GM21381 (cell line): Measurements from ENCODE around the gene NLGN2.

Experiments used
- ATAC-seq: cut with Tn5 transposase; IDR thresholded peaks from one replicate; pipeline ENCODE4 v1.9.1; 2021; ENCODE audit warnings: mild to moderate bottlenecking, moderate library complexity; ENCODE audit not compliant: unreplicated experiment

The NLGN2 gene

GRCh38 chr17:7411427-7411750 is 3.7 kb downstream of the NLGN2 start:
- ATAC-seq = no peak

- ATAC-seq = no peak
These were observed 5.8 kb downstream of the NLGN2 start for GRCh38 chr17:7413346-7413985.

GRCh38 chr17:7414837-7415236 is 7.2 kb downstream of the NLGN2 start:
- ATAC-seq = no peak

- ATAC-seq = no peak
These were observed 8.1 kb downstream of the NLGN2 start for GRCh38 chr17:7415784-7416183.

GRCh38 chr17:7416323-7416722 is 8.7 kb downstream of the NLGN2 start:
- no peak for ATAC-seq

GRCh38 chr17:7417056-7417655 is 9.5 kb downstream of the NLGN2 start:
- no peak for ATAC-seq

GRCh38 chr17:7418472-7419152 is 11.0 kb downstream of the NLGN2 start:
- no peak for ATAC-seq

GRCh38 chr17:7419819-7420610 is 12.4 kb downstream of the NLGN2 start, which contains the start of gene SPEM1:
Gene SPEM1 (plus strand): TSS chr17:7420324. CDS start chr17:7420385, 61 bp downstream.
- no peak for ATAC-seq

GRCh38 chr17:7421186-7421585 is 13.5 kb downstream of the NLGN2 start:
- ATAC-seq = no peak

GRCh38 chr17:7423679-7424078 is 16.0 kb downstream of the NLGN2 start:
- no peak for ATAC-seq

- ATAC-seq = no peak
These were observed 17.7 kb downstream of the NLGN2 start, which contains the start of gene SPEM2 for GRCh38 chr17:7425316-7425715. Gene SPEM2 (plus strand): TSS chr17:7425616. CDS start chr17:7425689, 73 bp downstream.

- ATAC-seq = no peak
These were observed 18.1 kb downstream of the NLGN2 start for GRCh38 chr17:7425756-7426155.

GRCh38 chr17:7426203-7426863 is 18.7 kb downstream of the NLGN2 start:
- ATAC-seq = no peak

- ATAC-seq = no peak
These were observed 19.3 kb downstream of the NLGN2 start for GRCh38 chr17:7426896-7427489.

GRCh38 chr17:7427549-7427948 is 19.9 kb downstream of the NLGN2 start:
- ATAC-seq = no peak

- ATAC-seq = no peak
These were observed 20.9 kb downstream of the NLGN2 start, which contains the start of gene SPEM3 for GRCh38 chr17:7428557-7428956. Gene SPEM3 (plus strand): TSS chr17:7428857. CDS start chr17:7428903, 46 bp downstream.

GRCh38 chr17:7429722-7430121 is 22.1 kb downstream of the NLGN2 start:
- no peak for ATAC-seq

- no peak for ATAC-seq
These were observed 23.6 kb downstream of the NLGN2 start for GRCh38 chr17:7431231-7431630.

- ATAC-seq = no peak
These were observed 24.7 kb downstream of the NLGN2 start for GRCh38 chr17:7432296-7432695.
